Measurements from ENCODE around the gene NXT1. TPM values are rescaled to one million over a fixed set of nuclear protein-coding genes. Genes with fewer than 3 reads are reported as not detected.
"Not testable (repeated sequence)": the region's sequence is repeated elsewhere in the genome, so short reads cannot be mapped to it uniquely, and the experiment has no call there.

Gene NXT1
- total RNA-seq, 4 donors from 2014 or later = 19.4 to 50.5 (median 26.2) TPM

DNA sequence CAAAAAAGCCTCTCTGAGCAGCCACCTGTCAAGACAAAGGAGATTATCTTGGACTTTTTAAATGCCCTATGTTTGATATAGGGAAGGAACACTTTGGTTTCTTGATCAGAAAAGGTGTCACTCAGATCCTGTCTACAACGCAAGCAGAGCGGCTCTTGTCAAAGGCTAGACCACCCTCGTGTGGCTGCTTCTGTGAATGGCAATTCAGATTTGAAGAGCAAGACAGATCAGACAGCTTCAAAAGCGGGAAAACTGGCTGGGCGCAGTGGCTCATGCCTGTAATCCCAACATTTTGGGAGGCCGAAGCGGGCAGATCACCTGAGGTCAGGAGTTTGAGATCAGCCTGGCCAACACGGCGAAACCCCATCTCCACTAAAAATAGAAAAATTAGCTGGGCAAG lies 10.1 kb upstream of the NXT1 start:
- no peak overlapping the region for H3K27ac ChIP-seq
- H3K4me1 ChIP-seq = peaks cover 0 to 9% (median 0%) of the 10 kb centered on the region in 4 donors
- no peak overlapping the region for H3K4me3 ChIP-seq
- H3K27me3 ChIP-seq = no peaks in the 10 kb centered on the region
- 31 to 38% methylated on average over 9 of the region's 9 CpGs for WGBS, 2 donors
- peak; percentile 68 to 87 for DNase-seq (ENCODE audit: low spot score in 2 of 2)
- TF ChIP-seq EP300 (IDR thresholded peaks at IDR 0.05) (no peak), POLR2A (IDR thresholded peaks at IDR 0.05) (no peak)
- TF ChIP-seq, protein P1, sequence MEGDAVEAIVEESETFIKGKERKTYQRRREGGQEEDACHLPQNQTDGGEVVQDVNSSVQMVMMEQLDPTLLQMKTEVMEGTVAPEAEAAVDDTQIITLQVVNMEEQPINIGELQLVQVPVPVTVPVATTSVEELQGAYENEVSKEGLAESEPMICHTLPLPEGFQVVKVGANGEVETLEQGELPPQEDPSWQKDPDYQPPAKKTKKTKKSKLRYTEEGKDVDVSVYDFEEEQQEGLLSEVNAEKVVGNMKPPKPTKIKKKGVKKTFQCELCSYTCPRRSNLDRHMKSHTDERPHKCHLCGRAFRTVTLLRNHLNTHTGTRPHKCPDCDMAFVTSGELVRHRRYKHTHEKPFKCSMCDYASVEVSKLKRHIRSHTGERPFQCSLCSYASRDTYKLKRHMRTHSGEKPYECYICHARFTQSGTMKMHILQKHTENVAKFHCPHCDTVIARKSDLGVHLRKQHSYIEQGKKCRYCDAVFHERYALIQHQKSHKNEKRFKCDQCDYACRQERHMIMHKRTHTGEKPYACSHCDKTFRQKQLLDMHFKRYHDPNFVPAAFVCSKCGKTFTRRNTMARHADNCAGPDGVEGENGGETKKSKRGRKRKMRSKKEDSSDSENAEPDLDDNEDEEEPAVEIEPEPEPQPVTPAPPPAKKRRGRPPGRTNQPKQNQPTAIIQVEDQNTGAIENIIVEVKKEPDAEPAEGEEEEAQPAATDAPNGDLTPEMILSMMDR (IDR thresholded peaks at IDR 0.05) = peak; percentile 32 to 86 (median 72)
- H3K36me3 ChIP-seq = no peaks in the 10 kb centered on the region
- H3K9me3 ChIP-seq = no peaks in the 10 kb centered on the region

DNA sequence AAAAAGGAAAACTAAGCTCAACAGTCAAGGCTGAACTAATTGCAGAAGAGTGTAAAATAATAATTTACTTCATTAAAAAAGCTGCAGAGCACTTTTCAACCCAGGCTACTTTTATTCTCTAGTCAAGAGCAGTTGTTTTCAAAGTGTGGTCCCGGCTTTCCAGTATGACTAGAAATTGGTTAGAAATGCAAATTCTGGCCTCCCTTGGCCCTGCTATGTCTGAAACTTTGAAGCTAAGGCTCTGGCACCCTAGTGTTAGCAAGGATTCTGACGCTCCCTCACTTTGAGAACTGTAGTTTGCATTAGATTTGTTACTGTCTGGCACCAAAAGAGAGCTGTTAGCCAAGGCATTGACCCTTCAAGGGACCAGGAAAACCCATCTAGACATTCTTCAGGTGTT lies 9.5 kb upstream of the NXT1 start:
- Histone ChIP-seq H3K9me3 (no peaks in the 10 kb centered on the region), H3K36me3 (no peaks in the 10 kb centered on the region), H3K4me1 (peaks cover 0 to 9% (median 0%) of the 10 kb centered on the region in 4 donors), H3K27me3 (no peaks in the 10 kb centered on the region), H3K4me3 (no peak overlapping the region), H3K27ac (no peak overlapping the region)
- TF ChIP-seq, protein P1 (IDR thresholded peaks at IDR 0.05) = no peak
- TF ChIP-seq EP300 (IDR thresholded peaks at IDR 0.05) (no peak), POLR2A (IDR thresholded peaks at IDR 0.05) (no peak)
- WGBS, 2 donors = 62 to 83% methylated on average over 2 of the region's 2 CpGs
- DNase-seq (ENCODE audit: low spot score in 2 of 2) = no peak

DNA sequence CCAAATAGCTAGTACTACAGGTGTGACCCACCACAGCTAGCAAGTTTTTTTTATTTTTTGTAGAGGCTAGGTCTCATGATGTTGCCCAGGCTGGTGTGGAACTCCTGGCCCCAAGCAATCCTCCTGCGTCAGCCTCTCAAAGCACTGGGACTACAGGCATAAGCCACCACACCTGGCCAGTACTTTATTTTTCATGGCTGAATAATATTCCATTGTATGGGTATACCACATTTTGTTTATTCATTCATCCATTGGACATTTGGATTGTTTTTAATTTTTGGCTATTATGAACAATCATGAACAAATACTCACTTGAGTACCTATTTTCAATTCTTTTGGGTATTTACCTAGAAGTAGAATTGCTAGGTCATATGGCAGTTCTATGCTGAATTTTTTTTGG lies 7.0 kb upstream of the NXT1 start:
- Histone ChIP-seq H3K27me3 (no peaks in the 10 kb centered on the region), H3K36me3 (no peaks in the 10 kb centered on the region), H3K27ac (no peak overlapping the region), H3K4me1 (peaks cover 0 to 6% (median 0%) of the 10 kb centered on the region in 4 donors), H3K9me3 (no peaks in the 10 kb centered on the region), H3K4me3 (no peak overlapping the region)
- no peak for TF ChIP-seq EP300 (IDR thresholded peaks at IDR 0.05)
- no peak for TF ChIP-seq POLR2A (IDR thresholded peaks at IDR 0.05)
- TF ChIP-seq, protein P1 (IDR thresholded peaks at IDR 0.05) = no peak
- WGBS, 2 donors = 93 to 100% methylated on average over 1 of the region's 1 CpG
- no peak for DNase-seq (ENCODE audit: low spot score in 2 of 2)

DNA sequence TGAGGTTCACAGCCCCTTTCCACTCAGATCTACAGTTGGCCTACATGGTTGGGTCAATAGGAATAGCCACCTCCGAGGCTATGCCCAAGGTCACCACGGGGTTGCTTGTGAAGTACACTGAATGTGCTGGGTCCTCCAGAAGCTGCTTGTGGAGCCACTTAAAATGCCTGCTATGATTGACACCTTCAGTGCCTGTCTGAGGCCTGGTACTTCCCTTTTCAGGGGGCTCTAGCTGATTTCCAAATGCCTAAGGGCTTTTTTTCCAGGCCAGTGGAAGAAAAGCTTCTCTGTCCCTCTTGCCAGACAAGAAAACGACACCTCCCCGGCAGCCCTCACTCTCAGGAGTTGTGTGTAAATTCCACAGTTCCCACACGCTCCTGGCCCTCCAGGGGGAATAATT lies 6.3 kb upstream of the NXT1 start:
- H3K9me3 ChIP-seq = no peaks in the 10 kb centered on the region
- no peak for DNase-seq (ENCODE audit: low spot score in 2 of 2)
- H3K4me1 ChIP-seq = peaks cover 3 to 14% (median 5%) of the 10 kb centered on the region in 4 donors
- H3K27me3 ChIP-seq = no peaks in the 10 kb centered on the region
- no peak for TF ChIP-seq EP300 (IDR thresholded peaks at IDR 0.05)
- no peaks in the 10 kb centered on the region for H3K36me3 ChIP-seq
- no peak overlapping the region for H3K4me3 ChIP-seq
- 30 to 35% methylated on average over 5 of the region's 5 CpGs for WGBS, 2 donors
- H3K27ac ChIP-seq = no peak overlapping the region

DNA sequence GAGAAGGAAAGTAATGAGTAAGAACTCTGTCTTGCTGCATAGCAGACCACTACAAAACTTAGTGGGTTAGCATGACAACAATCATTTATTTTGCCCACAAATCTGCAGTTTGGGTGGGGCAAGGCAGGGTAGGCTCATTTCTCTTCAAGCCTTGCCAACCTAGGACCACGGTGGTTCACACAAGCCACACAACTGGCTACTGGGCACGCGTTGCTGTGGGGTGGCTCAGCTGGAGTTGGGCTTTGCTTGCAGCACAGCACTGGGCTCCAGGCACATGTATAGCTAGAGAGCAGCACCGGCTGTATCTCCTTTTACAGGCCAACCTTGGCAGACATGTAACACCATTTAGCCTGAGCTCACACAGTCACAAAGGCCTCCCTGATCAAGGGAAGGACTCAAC lies 4.6 kb upstream of the NXT1 start:
- H3K27ac ChIP-seq = no peak overlapping the region
- TF ChIP-seq, protein P1 (IDR thresholded peaks at IDR 0.05) = no peak
- no peak for TF ChIP-seq EP300 (IDR thresholded peaks at IDR 0.05)
- no peak for TF ChIP-seq POLR2A (IDR thresholded peaks at IDR 0.05)
- peaks cover 4 to 13% (median 9%) of the 10 kb centered on the region in 4 donors for H3K4me1 ChIP-seq
- H3K27me3 ChIP-seq = no peaks in the 10 kb centered on the region
- no peaks in the 10 kb centered on the region for H3K36me3 ChIP-seq
- no peak overlapping the region for H3K4me3 ChIP-seq
- DNase-seq (ENCODE audit: low spot score in 2 of 2) = no peak
- WGBS, 2 donors = 84 to 89% methylated on average over 4 of the region's 4 CpGs
- no peaks in the 10 kb centered on the region for H3K9me3 ChIP-seq

DNA sequence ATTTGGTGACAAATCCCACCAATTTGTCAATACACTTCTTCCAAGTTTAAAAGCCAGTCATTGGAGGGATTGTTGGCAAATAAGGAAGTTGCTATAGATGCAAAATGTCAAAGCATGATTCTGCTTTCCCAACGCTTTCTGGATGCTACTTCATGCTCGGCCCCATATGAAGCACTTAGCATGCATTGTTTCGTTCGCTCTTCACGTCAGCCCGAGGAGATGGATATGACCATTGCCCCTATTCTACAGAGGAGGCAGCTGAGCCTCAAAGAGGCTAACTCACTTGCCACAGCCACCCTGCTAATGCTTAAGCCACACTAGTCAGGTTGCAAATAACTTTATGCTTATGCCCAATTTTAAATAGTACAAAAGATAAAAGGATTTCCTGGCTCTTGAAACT lies 2.8 kb upstream of the NXT1 start:
- Histone ChIP-seq H3K27ac (no peak overlapping the region), H3K9me3 (no peaks in the 10 kb centered on the region), H3K4me3 (no peak overlapping the region), H3K36me3 (no peaks in the 10 kb centered on the region), H3K4me1 (peaks cover 4 to 31% (median 24%) of the 10 kb centered on the region in 4 donors), H3K27me3 (no peaks in the 10 kb centered on the region)
- 87 to 92% methylated on average over 6 of the region's 6 CpGs for WGBS, 2 donors
- no peak for TF ChIP-seq EP300 (IDR thresholded peaks at IDR 0.05)
- TF ChIP-seq POLR2A (IDR thresholded peaks at IDR 0.05) = no peak
- TF ChIP-seq, protein P1 (IDR thresholded peaks at IDR 0.05) = no peak
- DNase-seq (ENCODE audit: low spot score in 2 of 2) = no peak

DNA sequence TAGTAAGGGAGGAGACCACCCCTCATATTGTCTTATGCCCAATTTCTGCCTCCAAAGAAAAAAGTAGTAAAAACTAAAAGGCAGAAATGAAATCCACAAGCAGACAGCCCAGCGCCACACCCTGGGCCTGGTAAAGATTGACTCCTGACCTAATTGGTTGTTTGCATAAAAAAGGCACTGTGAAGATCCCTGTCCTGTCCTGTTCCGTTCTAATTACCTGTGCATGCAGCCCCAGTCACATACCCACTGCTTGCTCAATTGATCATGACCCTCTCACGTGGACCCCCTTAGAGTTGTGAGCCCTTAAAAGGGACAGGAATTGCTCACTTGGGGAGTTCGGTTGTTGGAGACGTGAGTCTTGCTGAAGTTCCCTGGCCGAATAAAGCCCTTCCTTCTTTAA lies 2.1 kb upstream of the NXT1 start:
- 83 to 93% methylated on average over 6 of the region's 6 CpGs for WGBS, 2 donors
- Histone ChIP-seq H3K4me1 (peaks cover 4 to 33% (median 24%) of the 10 kb centered on the region in 4 donors), H3K27ac (peak overlapping the region in 3 of 4 donors; percentile 95 to 98 (median 96))
- not testable (repeated sequence) for H3K9me3 ChIP-seq; H3K36me3 ChIP-seq; H3K27me3 ChIP-seq; H3K4me3 ChIP-seq; DNase-seq (ENCODE audit: low spot score in 2 of 2)
